GM19023 (cell line): ENCODE data around the gene SMOC2.
"Not testable (repeated sequence)": the region's sequence is repeated elsewhere in the genome, so short reads cannot be mapped to it uniquely, and the experiment has no call there.

Source experiments
- ATAC-seq: cut with Tn5 transposase; IDR thresholded peaks from one replicate; pipeline ENCODE4 v1.9.1; 2021; ENCODE audit warnings: mild to moderate bottlenecking, moderate library complexity; ENCODE audit not compliant: unreplicated experiment

Gene SMOC2

DNA sequence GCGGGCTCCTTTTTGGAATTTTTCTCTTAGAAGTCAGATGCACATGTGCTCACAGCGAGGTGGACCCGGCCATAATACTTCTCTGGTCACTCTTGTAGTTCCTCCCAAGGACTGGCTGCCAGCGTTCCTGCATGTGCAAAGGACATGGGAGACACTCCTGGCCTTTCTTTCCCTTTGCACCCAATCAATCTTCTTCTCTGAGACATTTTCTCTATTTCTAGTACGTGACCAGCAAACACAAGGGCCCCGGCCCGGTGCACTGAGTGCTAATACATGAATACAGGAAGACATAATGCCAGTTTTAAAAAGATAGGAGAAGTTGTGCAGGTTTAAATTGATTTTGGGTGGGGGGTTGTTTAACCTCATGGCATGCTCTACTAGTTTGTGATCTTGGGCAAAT lies 233.6 kb downstream of the SMOC2 start:
- no peak for ATAC-seq

DNA sequence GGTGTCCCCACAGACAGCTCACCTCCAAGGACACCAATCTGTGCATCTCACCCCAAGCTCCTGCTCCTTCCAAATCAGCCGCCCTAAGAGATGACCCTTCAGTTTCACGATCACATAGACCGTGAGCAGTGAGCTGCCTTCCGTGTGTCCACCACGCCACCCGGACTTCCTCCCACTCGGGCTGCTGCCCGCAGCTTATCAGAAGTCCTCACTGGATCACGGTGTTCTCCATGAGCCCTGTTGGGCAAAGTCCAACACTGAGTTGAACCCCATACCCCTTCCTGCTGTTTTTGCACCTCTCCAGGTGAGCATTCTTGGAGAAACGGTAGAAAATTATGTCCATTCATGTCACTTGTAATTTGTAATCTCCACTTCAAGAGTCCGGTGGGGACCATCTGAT lies 234.4 kb downstream of the SMOC2 start:
- no peak for ATAC-seq

DNA sequence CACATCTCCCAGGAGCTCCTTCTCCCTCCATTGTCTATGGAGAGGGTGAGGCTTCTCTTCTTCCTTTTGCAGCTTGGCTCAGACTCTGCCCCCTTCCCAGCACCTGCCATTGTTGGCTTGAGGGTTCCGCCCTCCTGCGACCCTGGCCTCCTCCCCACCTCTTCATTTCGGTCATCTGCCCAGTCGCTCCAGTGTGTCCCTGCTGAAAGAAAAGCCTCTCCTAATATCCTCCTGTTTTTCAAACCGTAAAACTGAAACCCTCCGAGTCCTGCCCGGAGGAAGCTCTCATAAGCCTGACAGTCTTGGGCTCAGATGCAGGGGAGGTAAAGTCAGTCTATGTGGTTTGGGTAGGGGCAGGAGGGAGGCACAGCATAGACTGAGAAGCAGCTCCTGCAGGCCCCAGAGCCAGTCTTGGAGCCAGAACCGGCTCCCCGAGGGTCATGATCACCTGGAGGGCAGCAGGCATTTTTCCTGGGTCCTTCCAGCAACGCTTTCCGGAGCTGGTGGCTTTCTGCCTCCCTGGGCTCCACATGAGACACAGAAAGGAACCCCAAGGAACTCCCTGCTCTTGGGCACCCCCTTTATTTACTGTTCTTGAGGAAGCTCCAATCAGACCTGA lies 235.1 kb downstream of the SMOC2 start:
- ATAC-seq, result no peak

DNA sequence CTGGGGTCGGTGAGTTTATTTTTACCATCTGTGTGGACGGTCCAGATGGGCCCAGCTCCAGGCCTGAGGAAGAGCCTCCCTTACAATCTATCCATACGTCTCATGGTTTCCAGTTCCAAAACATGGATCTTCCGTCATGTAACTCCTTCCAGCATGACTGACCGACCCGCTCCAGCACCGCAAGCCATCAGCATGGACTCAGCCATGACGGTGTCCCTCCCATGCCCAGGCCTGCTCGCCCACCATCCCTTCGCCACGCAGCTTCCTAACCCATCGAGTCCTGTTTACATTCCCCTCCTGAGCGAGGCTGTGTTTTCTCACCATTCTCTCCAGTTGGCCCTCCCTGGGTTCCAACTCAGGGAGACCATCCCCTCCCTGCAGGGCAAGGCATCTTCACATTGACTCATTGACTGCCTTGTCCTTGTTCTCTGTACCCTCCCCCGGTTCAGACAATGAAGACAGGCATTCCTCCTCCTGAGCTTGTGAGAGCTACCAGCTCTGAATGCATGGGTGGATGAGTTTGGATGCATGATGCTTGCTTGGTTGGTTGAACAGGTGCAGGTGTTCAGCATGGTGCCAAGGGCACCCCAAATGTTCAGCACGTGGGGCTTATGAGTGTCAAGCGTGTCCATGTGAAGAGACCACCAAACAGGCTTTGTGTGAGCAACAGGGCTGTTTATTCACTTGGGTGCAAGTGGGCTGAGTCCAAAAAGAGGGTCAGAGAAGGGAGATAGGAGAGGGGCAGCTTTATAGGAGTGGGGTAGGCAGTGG lies 235.8 kb downstream of the SMOC2 start:
- ATAC-seq, result no peak

DNA sequence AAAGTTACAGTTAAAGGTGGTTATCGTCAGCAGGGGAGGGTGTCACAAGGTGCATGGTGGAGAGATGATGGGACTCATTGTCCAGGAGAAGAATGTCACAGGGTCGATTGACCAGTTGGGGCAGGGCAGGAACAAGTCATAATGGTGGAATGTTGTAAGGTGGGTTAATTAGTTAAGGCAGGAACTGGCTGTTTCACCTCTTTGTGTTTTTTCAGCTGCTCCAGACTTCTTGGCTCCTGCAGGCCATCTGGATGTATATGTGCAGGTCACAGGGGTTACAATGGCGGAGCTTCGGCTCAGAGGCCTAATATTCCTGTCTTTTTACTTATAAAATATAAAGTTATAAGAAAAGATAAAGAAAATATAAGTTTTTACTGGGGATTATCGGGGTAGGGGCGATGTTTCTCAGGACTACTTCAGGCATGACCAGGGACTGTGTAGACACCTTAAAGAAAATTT lies 236.4 kb downstream of the SMOC2 start:
- ATAC-seq, result not testable (repeated sequence)

DNA sequence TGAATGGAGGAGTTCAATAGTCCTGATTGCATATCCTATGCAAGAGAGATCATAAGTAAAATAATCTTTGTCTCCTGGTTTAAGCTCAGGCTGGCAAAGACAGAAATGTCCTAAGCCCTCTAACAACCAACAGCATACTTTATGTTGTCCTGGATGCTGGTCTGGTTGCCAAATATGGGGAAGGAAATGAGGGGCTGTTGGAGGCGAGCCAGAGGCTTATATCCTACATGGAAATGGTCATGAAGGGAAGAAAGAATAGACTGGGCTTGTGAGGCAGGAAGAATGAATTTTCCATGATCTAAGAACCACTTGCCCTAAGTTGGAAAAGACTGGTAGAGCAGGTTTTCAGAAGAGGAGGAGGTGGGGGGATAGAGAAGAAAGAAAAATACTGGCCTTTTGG lies 237.1 kb downstream of the SMOC2 start:
- ATAC-seq, result no peak

DNA sequence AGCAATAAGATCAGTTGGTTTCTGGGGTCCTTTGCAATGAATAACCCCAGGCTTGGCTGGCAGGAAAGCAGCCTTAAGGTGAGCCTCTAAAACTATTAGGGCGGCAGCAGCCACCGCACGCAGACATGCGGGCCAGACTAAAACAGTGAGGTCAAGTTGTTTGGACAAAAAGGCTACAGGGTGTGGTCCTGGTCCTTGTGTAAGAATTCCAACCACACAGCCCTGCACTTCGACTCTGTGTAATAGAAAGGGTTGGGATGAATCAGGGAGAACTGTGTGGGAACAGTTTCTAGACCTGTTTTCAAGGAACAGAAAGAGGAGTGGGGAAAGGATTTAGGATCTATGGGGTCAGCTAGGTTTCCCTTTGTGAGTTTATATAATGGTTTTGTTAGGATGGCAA lies 237.6 kb downstream of the SMOC2 start:
- ATAC-seq, result no peak

DNA sequence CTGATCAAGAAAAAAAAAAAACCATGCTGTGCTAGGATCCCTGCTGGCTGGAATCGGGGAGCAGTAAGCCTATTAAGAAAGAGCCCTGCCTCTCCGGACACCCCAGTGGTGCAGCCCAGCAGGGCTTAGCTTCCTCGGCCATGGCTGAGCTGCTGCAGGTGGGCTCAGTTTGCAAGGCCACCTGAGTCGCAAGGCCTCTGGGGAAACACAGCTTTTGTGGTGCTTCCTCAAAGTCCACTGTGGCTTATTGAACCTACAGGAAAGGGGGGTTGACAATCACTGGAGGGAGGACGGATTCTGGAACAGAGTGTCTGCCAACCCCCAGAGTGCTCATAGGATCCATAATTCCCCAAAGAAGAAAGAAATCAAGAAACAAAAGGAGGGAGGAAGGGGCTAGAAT lies 240.8 kb downstream of the SMOC2 start:
- no peak for ATAC-seq

DNA sequence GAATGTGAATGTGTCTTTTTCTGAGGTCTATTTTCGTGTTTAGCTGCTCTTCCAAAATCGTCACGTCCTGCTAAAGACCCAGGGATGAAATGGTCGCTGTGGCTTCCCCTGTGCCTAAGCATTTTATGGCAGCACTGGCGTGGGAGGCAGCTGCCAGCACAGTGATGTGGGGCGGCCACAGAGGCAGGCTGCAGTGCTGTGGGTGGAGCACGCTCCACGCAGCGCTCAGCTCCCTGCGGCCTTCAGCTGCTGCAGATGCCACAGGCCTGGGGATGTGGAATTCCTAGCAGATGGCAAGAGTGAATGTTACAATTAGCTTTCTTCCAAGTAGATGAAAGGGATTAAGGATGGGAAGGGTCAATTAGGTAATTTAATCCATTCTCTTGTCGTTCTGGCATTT lies 242.6 kb downstream of the SMOC2 start:
- no peak for ATAC-seq

DNA sequence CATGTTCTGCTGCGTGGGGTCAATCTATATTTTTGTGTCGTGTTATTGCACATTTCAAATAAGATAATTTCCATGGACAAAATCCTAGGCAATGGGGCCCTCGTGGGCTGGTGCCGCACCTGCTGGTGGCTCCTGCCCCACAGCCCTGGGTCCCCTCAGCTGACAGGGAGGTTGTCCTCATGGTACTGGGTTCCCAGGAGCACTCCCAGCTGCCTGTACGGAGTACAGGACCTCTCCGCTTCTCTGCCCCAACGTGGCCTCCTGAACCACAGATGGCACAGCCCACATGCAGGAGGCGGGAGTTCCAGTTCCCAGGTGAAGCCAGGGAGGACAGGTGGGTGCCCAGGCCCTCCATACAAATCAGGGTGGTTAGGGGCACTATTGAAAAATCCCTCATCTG lies 243.5 kb downstream of the SMOC2 start:
- no peak for ATAC-seq

DNA sequence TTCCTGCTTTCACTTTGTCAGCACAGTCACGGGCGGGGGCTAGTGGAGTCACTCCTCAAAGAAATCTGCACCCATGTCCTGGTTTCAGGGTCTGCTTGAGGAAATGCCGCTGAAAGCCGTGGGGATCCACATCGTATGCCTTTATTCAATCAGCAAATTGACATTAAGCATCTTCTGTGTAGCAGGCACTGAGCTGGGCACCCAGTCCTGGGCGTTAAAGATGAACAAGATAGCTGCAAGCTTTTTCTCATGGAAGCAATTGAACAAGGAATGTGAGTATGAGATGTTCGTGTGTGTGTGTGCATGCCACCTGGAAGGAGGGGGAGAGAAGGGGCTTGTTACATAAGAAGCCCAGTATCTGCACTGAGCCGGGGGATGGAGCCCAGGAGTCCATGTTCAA lies 243.9 kb downstream of the SMOC2 start:
- no peak for ATAC-seq

DNA sequence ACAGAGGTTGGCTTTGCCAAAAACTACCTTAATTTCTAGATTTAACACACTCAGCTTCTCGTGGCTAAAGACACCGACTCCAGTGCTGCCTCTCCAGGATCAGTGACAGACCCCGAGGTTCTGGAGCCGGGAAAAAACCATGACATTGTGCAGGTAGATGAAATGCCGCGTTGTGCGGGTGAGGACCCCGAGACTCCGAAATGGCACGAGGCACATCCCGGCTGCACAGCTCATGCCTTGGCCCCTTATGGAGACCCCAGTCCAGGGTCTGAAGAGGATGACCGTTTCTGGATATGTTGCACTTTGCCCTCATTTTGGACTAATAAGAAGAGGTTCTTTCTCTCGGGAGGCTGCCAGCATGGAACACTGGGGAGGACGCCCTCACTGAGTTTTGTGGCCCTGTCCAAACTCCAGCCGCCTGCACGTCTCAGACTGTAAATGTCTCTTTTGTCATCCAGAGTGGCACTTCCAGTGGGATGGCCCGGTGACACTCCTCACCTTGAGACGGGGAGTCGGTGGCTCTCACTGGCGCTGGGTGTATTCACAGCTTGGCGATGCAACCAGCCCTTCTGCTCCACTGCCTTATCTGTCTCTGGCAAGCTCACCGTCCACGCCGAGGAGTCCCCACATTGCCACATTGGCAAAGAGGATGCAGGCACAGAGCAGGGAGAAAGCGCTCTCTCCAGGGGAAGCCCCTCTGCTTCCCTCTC lies 245.2 kb downstream of the SMOC2 start:
- ATAC-seq, result no peak

DNA sequence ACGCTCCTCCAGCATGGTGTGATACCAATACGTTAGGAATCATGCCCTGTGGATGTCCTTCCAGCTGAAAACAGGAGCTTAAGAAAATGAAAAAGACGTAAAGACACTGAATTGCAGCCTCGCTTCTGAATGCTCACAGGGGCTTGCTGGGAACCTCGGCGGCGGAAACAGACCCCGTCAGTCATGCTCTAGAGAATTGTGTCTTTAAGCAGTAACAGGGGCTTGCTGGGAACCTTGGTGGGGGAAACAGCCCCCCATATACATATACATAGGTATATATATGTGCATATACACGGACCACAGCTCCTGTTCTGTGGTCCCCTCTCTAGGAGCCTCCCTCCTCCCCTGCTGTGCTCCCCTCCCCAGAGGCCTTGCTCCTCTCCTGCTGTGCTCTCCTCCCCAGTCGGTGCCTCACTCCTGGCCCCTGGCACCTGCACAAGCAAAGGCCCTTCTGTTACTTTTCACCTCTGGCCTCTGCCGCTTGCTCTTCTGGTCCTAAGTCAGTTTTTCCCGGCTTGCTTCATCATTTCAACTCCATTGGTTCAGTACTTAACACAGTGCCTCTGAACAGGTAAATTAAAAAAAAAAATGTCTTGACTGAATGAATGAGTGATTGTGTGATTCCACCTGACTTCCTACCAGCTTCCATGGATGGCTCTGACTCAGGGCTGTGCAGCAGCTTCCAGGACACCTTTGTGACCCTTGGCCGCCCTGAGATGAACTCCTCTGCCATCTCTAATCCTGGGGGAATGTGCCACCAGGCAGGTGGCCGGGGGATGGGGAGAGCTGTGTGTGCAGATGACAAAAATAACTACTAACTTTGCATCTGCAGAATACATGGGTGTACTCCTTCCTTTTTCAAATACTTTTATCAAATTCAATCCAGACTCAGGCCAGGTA lies 246.1 kb downstream of the SMOC2 start:
- ATAC-seq, result no peak

DNA sequence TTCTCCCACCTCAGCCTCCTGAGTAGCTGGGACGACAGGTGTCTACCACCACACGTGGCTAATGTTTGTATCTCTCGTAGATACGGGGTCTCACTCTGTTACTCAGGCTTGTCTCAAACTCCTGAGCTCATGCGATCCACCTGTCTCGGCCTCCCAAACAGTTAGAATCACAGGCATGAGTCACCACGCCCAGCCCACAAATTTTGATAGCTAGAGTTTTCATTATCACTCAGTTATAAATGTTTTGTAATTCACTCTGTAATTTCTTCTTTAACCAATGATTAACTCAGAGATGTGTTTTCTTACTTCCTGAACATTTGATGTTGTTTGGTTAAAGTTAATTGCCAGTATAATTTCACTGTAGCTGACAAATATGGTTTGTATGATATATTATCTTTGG lies 249.3 kb downstream of the SMOC2 start:
- no peak for ATAC-seq

DNA sequence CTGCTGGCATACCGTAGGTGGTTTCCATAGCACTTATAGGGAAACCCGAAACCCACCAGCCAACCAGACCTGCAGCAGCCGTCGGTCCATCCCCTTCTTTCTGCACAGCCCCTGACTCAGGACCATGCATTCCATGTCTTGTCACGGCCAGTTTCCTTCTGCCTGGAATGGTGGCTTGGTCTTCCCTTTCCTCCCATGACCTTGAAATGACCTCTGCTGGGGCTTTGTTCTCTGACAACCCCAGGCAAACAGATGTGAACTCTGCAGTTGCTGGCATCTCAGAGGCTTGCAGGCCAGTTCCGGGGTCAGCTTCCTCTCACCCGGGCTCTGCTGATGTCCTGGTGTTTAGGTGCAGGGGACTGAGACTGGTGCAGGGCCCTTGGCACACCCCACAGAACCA lies 250.8 kb downstream of the SMOC2 start:
- ATAC-seq, result no peak

DNA sequence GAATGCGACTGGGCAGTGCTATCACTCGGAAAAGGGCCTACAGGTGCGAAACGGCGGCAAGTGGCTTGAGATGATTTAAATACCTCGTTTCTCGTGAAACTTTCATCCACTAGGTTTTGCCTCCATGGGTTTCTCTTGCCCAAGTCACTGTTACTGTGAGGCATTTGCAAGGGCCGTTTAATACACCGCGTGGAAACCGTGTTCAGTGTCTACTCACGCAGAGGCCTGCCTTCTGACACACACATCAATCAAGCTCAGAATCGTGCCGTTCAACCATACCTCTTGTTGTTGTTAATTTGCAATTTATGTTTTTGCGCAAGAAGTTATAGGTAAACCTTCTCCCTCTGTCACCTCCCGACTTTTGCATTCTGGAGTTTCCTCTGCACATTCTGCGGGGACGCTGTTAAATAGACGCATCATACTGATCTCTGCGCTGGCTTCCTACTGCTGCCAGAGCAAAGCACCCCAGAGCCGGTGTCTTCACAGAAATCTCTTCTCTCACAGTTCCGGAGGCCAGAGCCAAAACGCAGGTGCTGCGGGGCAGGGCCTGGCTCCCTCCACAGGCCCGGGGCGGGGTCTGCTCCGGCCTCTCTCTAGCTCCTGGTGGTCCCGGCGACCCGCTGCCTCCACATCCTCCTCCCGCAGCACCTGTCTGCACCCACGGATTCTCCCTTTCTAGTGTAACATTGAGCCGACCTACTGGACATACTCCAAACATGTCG lies 251.4 kb downstream of the SMOC2 start:
- no peak for ATAC-seq

DNA sequence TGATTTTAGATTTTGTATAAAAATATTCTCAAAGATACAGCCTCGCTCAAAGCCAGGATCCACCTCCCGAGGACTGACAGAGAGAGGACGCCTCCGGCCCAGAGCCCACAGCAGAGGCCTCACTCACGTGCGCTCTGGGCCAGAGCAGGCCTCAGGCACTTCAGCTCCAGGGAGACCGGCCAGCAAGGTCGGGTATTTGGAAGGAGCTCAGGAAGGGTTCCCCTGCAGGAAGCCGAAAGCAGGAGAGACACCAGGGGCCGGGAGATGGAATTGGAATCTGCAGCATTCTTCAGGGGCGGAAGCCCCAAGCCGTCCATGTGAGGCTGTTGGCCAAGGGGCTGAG lies 251.9 kb downstream of the SMOC2 start:
- ATAC-seq, result not testable (repeated sequence)

DNA sequence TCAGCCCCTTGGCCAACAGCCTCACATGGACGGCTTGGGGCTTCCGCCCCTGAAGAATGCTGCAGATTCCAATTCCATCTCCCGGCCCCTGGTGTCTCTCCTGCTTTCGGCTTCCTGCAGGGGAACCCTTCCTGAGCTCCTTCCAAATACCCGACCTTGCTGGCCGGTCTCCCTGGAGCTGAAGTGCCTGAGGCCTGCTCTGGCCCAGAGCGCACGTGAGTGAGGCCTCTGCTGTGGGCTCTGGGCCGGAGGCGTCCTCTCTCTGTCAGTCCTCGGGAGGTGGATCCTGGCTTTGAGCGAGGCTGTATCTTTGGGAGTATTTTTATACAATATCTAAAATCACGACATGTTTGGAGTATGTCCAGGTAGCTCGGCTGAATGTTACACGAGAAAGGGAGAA lies 253.8 kb downstream of the SMOC2 start:
- not testable (repeated sequence) for ATAC-seq

DNA sequence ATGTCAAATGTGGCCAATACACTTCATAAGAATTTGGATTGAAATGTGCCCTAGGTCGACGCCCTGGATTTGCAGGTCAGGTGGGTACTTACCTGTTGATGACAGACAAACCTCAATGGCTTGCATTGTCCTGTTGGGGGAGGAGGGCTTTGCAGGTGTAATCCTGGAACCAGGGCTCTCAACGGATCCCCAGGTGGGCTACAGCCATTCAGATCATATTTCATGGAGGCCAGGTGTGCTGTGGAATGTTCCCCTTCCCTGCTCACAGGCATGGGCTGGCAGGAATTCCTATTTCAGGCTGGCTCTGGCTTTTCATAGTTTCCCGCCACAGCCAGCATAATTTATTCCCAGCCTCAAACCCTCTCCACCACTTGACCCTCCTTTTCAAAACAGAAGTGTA lies 254.7 kb downstream of the SMOC2 start:
- no peak for ATAC-seq

DNA sequence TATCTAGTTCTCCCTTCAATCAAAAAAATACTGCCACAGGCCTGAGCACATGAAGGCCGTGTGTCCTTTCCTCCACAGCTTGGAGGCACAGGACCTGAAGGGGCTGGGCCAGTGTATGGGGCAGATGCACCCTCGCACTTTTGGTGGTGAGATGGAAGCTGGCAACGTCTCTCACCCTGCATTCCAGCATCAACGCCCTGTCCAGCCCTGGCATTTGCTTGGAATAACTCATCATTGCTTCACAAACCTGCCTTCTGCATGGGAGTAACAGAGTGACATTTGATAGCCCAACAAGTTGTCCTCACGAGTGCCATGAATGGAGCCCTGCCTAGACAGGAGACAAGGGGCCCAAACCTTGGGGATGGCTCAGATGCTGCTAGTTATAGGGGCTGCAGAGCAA lies 257.9 kb downstream of the SMOC2 start:
- ATAC-seq, result no peak
